GM13976 (cell line): ENCODE results near the gene CD300E.

ENCODE experiments used
- DNase-seq: peaks from one replicate; pipeline ENCODE4 v3.0.0; 2012; ENCODE audit warnings: low spot score
- in situ Hi-C: fragments of 300-500 bp; cut with MboI; formaldehyde crosslinking; loops from one replicate; pipeline ENCODE4 v1.12.0; 2022; ENCODE audit warnings: low sequenced_read_pairs, mixed read lengths, inconsistent platforms; ENCODE audit not compliant: unreplicated experiment
- TF ChIP-seq, protein P1 (sequence below): IDR thresholded peaks from 2 replicates; pipeline ENCODE4 v1.5.1; 2012; ENCODE audit warnings: borderline replicate concordance, mild to moderate bottlenecking; ENCODE audit not compliant: insufficient read depth; ENCODE audit errors: extremely low read depth, missing control alignments, control extremely low read depth

Gene CD300E

DNA sequence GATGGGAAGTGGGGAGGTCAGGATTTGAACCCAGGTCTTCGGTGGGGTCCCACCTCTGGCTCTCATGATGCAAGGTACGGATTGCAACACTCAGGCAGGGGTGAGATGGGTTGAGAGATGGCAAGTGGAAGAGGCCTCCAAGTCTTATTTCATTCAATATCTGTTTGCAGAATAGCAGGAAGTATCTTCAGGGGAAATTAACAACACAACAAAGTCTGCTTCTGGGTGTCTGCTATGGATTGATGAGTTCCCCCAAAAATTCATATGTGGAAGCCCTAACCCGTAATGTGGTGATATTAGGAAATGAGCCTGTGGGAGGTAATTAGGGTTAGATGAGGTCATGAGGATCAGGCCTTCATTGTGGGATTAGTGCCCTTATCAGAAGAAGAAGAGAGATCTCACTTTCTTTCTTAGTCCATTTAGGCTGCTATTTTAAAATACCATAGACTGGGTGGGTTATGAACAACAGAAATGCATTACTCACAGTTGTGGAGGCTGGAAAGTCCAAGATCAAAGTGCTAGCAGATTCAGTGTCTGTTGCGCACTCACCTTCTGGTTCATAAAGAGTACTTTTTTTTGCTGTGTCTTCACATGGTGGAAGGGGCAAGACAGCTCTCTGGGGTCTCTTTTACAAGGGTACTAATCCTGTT lies 51.8 kb downstream of the CD300E start:
- in situ Hi-C loops, result no loop called here
- TF ChIP-seq, protein P1, sequence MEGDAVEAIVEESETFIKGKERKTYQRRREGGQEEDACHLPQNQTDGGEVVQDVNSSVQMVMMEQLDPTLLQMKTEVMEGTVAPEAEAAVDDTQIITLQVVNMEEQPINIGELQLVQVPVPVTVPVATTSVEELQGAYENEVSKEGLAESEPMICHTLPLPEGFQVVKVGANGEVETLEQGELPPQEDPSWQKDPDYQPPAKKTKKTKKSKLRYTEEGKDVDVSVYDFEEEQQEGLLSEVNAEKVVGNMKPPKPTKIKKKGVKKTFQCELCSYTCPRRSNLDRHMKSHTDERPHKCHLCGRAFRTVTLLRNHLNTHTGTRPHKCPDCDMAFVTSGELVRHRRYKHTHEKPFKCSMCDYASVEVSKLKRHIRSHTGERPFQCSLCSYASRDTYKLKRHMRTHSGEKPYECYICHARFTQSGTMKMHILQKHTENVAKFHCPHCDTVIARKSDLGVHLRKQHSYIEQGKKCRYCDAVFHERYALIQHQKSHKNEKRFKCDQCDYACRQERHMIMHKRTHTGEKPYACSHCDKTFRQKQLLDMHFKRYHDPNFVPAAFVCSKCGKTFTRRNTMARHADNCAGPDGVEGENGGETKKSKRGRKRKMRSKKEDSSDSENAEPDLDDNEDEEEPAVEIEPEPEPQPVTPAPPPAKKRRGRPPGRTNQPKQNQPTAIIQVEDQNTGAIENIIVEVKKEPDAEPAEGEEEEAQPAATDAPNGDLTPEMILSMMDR, result no peak
- DNase-seq, result no peak

DNA sequence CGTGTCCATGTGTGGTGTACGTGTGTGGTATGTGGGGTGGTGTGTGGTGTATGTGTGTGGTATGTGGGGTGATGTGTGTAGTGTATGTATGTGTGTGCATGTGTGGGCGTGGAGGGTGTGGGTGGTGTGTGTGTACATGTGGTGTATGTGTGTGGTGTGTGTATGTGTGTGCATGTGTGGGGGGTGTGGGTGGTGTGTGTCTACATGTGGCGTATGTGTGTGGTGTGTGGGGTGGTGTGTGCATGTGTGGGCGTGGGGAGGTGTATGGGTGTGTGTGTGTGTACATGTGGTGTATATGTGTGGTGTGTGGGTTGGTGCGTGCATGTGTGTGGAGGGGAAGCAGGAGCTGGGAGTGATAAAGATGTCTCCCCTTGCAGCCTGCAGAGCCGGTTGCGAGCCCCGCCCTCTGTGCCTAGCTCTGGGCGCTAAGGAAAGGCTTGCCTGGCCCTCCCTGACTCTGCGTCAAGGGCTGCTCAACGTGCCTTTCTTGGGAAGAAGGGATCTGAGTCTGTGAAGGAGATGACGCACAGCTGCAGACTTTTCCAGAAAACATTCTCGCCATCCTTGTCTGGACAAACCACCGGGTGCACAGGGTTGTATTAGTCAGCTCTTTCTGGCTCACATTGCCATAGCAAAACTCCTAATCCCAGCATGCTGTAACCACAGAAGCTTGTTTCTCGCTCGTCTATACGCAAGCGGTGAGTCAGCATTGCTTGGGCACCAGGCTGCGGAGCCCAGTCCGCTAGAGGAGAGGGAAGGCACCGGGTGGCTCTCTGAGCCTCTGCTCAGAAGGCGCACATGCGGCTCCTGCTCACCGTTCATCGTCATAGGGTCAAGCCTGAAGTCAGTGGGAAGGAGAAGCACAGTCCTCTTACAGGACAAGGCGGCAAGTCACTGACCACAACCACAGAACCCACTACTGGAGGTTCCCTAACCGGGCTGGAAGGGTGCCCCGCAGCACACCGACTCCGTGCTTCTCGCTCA lies 54.2 kb downstream of the CD300E start:
- TF ChIP-seq, protein P1, result no peak
- no peak for DNase-seq
- in situ Hi-C loops, result no loop called here

DNA sequence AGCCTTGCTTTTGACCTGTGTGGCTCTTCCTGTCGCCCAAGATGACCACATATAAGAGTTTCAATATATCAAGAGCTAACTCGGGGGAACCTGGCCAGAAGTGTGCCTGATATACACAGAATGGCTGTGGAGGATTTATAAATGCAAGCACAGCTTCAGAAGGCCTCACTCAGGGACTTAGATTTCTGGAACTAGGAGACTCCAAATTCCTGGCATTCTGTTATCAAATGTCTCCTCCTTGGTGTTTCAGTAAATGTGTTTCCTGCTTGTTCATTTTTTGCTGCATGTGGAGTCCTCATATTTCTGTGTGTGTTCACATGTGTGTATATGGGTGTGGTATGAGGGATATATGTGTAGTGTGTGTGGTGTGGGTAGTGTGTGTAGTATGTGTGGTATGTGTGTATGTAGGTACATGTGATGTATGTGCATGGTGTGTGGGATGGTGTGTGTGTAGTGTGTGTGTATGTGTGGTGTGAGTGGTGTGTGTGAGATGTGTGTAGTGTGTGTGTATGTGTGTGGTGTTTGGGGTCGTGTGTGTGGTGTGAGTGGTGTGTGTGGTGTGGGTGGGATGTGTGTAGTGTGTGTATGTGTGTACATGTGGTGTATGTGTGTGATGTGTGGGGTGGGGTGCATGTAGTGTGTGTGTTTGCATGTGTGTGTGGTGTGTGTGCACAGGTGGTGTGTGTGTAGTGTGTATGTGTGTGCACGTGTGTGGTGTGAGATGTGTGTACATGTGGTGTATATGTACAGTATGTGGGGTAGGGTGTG lies 55.2 kb downstream of the CD300E start:
- TF ChIP-seq, protein P1, result no peak
- in situ Hi-C loops, result no loop called here
- DNase-seq, result no peak

DNA sequence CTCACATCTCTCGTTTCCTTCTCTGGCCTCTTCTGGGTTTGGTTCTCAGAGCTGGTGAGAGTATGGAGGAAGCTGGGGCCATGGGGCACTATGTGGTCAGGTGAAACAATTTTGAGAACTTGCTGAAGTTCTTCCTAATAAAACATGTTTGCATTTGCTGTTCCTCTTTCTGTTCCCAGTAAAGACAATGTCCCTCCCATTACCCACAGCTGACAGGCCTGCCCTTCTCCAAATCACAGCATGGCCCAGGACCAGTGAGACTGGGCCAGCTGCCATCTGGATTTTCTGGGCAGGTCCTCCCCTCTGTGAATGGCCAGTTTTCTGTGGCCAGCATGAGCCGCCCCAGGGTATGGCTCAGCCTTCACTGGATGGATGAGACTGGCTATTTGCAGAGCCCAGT lies 56.1 kb downstream of the CD300E start, which contains the start of gene CD300H:
CD300H (minus strand) TSS at position 113 of the 400 bp plus-strand sequence.
- TF ChIP-seq, protein P1, result no peak
- in situ Hi-C loops, result no loop called here
- DNase-seq, result no peak

DNA sequence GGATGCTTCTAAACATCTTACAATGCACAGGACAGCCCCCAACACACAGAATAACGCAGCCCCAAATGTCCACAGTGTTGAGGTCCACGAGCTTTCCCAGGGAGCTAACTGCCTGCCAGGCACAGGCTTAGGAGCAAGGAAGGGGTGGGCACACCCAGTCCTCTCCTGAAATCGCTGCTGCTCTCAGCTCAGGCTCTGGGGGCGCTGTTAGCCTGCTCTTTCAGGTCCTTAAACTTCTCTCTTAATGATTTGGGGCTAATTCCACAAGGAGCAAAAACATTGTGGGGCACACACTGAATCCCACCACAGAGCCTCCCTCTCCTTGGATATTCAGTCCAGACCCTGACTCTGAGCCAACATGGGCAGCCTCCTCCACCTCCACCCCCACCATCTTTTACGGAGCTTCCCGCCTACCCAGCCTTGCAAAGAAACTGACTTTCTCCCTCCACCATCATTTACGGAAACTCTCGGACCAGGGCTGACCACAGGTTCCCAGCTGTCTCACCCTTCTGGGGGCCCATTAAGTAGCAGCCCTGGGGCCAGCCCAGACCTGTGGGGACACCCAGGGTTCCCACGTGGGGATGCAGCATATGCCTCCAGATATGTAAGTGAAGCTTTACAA lies 57.3 kb downstream of the CD300E start:
- in situ Hi-C loops, result no loop called here
- DNase-seq, result peak; percentile 66
- TF ChIP-seq, protein P1, result peak; percentile 53

DNA sequence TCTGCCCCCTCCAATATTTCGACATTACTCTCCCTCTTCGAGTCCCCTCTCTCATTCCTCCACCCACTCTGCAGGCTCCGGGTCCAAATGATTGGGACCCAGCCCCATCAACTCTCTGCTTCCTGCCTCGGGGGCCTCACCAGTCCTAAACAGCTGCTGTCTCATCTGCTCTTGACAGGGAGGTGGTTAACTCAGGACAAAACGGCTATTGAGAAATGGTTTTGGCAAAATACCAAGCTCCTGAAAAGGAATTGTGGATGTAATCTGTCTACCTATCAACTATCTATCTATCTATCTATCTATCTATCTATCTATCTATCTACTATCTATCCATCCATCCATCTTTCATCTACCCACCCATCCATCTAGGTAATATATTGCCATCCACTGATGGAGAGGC lies 58.4 kb downstream of the CD300E start:
- DNase-seq, result no peak
- in situ Hi-C loops, result no loop called here
- TF ChIP-seq, protein P1, result no peak
